ENCODE data around the gene MBNL1. TPM values are rescaled to one million over a fixed set of nuclear protein-coding genes. Genes with fewer than 3 reads are reported as not detected.

The MBNL1 gene
- polyA plus RNA-seq, 3 donors: 190 to 204 (median 191) TPM

DNA sequence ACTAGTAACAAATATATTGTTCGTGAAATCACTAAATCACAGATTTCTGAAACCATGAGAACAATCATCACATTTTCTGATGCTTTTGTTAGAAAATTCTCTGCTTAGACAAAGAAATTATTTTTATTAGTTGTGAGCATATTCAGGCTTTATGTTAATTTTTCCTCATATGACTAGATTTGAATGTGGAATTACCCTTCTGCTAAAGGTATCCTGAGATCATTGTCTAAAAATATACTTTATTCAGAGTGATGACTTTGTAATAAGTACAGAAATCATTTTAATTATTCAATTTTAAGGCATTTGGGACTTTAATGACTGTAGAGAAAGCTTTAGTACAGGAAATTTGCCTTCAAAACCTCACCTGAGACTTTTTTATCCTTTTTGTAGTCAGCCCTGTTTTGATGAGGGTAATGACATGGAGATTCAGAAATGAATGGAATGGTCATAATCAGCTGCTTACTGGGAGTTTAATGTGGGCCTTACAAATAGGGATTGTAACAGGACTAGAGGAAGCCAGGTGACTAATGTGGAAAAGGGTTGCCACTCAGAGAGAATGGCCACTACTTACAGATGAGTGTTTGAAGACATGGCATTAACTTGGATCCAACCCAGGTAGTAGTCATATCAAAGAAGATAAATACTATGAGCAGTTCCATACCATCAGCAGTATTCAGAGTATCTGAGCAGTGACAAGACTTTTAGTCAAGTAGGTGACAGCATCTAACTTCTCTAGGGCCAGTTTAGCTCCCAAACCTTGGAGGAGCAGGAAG, 148.3 kb downstream of the MBNL1 start:
- Histone ChIP-seq H3K9me3 (replicated peaks in 1 of 2; ENCODE audit: control insufficient read depth in 1 of 2, insufficient read depth in 1 of 2, low read length in 2 of 2) (peaks cover 0 to 11% of the 10 kb centered on the region in 2 donors), H3K4me2 (replicated peaks; ENCODE audit: extremely low read depth, low read length, poor library complexity, severe bottlenecking) (no peak overlapping the region), H3K4me3 (replicated peaks in 1 of 3; ENCODE audit: low read depth in 2 of 3, low read length in 3 of 3) (no peak overlapping the region), H3K27me3 (ENCODE audit: control insufficient read depth in 2 of 2, insufficient read depth in 2 of 2, low read length in 2 of 2) (no peaks in the 10 kb centered on the region), H2AFZ (ENCODE audit: insufficient read depth, low read depth, low read length, poor library complexity, severe bottlenecking) (no peak overlapping the region), H3K4me1 (ENCODE audit: control insufficient read depth in 1 of 2, insufficient read depth in 2 of 2, low read length in 2 of 2) (no peaks in the 10 kb centered on the region), H4K20me1 (ENCODE audit: insufficient read depth, low read length) (peaks cover 91% of the 10 kb centered on the region), H3K9ac (ENCODE audit: insufficient read depth, low read length, poor library complexity, severe bottlenecking) (no peak overlapping the region), H3K27ac (ENCODE audit: low read depth in 1 of 2, low read length in 2 of 2) (peak overlapping the region in 1 of 2 donors; percentile 52), H3K79me2 (ENCODE audit: insufficient read depth, low read length) (peaks cover 91% of the 10 kb centered on the region), H3K36me3 (replicated peaks in 1 of 2; ENCODE audit: control insufficient read depth in 1 of 2, insufficient read depth in 2 of 2, low read length in 2 of 2) (peaks cover 63 to 77% of the 10 kb centered on the region in 2 donors)
- Mint-ChIP-seq H3K27ac (peak overlapping the region in 4 of 7 donors; percentile 1 to 34 (median 8)), H3K27me3 (ENCODE audit: low read depth in 3 of 3) (no peaks in the 10 kb centered on the region), H3K4me1 (peaks cover 4% of the 10 kb centered on the region), H3K4me3 (no peak overlapping the region), H3K9me3 (peaks cover 2 to 14% (median 7%) of the 10 kb centered on the region in 7 donors), H3K36me3 (peaks cover 64 to 76% of the 10 kb centered on the region in 2 donors)
- TF ChIP-seq, protein P1, sequence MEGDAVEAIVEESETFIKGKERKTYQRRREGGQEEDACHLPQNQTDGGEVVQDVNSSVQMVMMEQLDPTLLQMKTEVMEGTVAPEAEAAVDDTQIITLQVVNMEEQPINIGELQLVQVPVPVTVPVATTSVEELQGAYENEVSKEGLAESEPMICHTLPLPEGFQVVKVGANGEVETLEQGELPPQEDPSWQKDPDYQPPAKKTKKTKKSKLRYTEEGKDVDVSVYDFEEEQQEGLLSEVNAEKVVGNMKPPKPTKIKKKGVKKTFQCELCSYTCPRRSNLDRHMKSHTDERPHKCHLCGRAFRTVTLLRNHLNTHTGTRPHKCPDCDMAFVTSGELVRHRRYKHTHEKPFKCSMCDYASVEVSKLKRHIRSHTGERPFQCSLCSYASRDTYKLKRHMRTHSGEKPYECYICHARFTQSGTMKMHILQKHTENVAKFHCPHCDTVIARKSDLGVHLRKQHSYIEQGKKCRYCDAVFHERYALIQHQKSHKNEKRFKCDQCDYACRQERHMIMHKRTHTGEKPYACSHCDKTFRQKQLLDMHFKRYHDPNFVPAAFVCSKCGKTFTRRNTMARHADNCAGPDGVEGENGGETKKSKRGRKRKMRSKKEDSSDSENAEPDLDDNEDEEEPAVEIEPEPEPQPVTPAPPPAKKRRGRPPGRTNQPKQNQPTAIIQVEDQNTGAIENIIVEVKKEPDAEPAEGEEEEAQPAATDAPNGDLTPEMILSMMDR (IDR thresholded peaks at IDR 0.05): no peak
- intact Hi-C loops (cut with micrococcal nuclease): no loop called here
- DNase-seq: no peak
- WGBS (ENCODE audit: insufficient coverage): no CpG with 5 or more reads among the region's 1 CpG

DNA sequence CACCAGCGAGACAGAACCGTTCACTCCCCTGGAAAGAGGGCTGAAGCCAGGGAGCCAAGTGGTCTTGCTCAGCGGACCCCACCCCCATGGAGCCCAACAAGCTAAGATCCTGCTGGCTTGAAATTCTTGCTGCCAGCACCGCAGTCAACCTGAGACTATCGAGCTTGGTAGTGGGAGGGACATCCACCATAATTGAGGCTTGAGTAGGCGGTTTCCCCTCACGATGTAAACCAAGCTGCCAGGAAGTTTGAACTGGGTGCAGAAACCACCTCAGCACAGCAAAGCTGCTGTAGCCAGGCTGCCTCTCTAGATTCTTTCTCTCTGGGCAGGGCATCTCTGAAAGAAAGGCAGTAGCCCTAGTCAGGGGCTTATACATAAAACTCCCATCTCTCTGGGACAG, 151.0 kb downstream of the MBNL1 start:
- no peak overlapping the region for H3K4me2 ChIP-seq (replicated peaks; ENCODE audit: extremely low read depth, low read length, poor library complexity, severe bottlenecking)
- no peak for DNase-seq
- no peaks in the 10 kb centered on the region for H3K27me3 Mint-ChIP-seq (ENCODE audit: low read depth in 3 of 3)
- 98% methylated on average over 5 of the region's 7 CpGs for WGBS (ENCODE audit: insufficient coverage)
- H3K9me3 ChIP-seq (replicated peaks in 1 of 2; ENCODE audit: control insufficient read depth in 1 of 2, insufficient read depth in 1 of 2, low read length in 2 of 2): peaks cover 0 to 11% of the 10 kb centered on the region in 2 donors
- no peak overlapping the region for H3K4me3 ChIP-seq (replicated peaks in 1 of 3; ENCODE audit: low read depth in 2 of 3, low read length in 3 of 3)
- H3K36me3 Mint-ChIP-seq: peaks cover 75 to 88% of the 10 kb centered on the region in 2 donors
- H3K79me2 ChIP-seq (ENCODE audit: insufficient read depth, low read length): peaks cover 82% of the 10 kb centered on the region
- no peak overlapping the region for H3K4me3 Mint-ChIP-seq
- intact Hi-C loops (cut with micrococcal nuclease): no loop called here
- no peak overlapping the region for H3K27ac ChIP-seq (ENCODE audit: low read depth in 1 of 2, low read length in 2 of 2)
- no peak overlapping the region for H2AFZ ChIP-seq (ENCODE audit: insufficient read depth, low read depth, low read length, poor library complexity, severe bottlenecking)
- peak overlapping the region in 1 of 7 donors; percentile 63 for H3K27ac Mint-ChIP-seq
- H4K20me1 ChIP-seq (ENCODE audit: insufficient read depth, low read length): peaks cover 68% of the 10 kb centered on the region
- H3K9me3 Mint-ChIP-seq: peaks cover 2 to 15% (median 9%) of the 10 kb centered on the region in 7 donors
- H3K9ac ChIP-seq (ENCODE audit: insufficient read depth, low read length, poor library complexity, severe bottlenecking): no peak overlapping the region
- TF ChIP-seq, protein P1 (IDR thresholded peaks at IDR 0.05): no peak
- H3K27me3 ChIP-seq (ENCODE audit: control insufficient read depth in 2 of 2, insufficient read depth in 2 of 2, low read length in 2 of 2): no peaks in the 10 kb centered on the region
- no peaks in the 10 kb centered on the region for H3K4me1 ChIP-seq (ENCODE audit: control insufficient read depth in 1 of 2, insufficient read depth in 2 of 2, low read length in 2 of 2)
- H3K36me3 ChIP-seq (replicated peaks in 1 of 2; ENCODE audit: control insufficient read depth in 1 of 2, insufficient read depth in 2 of 2, low read length in 2 of 2): peaks cover 62 to 73% of the 10 kb centered on the region in 2 donors
- H3K4me1 Mint-ChIP-seq: peaks cover 16% of the 10 kb centered on the region
